DMS79 treated with DMSO at 0.1 percent for 48 hours (cell line): ENCODE data around the gene RANBP3L.
"Not testable (repeated sequence)": the region's sequence is repeated elsewhere in the genome, so short reads cannot be mapped to it uniquely, and the experiment has no call there.

ENCODE experiments used
- DNase-seq: peaks from one replicate; lab custom pipeline; 2025; lab: John Stamatoyannopoulos, UW

The RANBP3L gene

DNA sequence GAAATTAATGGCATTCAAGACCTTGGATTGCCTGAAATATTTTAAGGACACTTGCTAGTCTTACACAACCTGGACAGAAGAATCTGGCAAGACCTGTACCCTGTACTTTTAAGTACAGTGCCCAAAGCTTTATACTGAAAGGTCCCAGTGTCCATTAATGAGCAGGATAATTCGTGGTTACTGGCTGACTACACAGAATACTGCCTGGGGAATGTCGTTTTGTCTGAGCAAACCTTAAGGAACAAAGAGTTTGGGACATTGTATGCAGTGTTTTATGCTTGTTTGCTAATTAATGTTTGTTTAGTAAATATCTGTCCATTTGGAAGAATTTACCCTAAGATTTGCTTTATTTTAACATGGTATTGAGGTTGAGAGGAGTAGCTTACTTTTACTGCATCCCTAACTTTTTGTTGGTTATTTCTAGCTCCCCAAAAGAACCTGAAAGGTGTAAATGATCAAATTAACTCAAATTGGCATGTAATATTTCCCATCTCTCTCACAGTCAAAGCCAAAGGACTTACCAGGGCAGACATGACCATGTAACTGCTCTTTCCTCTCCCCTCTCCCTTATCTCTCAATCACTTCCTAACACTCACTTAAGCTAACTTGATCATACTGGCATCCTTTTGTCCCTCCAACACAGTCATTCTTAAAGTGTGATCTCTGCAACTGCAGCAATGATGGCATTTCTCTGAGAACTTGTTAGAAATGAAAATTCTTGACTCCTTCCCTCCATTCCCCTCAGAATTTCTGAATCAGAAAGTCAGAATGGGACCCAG, 15.7 kb downstream of the RANBP3L start:
- no peak for DNase-seq

- DNase-seq: not testable (repeated sequence)
Observed at GRCh38 chr5:36283775-36284174, 17.9 kb downstream of the RANBP3L start.

- DNase-seq: no peak
Observed at GRCh38 chr5:36281626-36282025, 20.1 kb downstream of the RANBP3L start.

- DNase-seq: no peak
Observed at GRCh38 chr5:36279054-36279698, 22.5 kb downstream of the RANBP3L start.

GRCh38 chr5:36277521-36278176, 24.1 kb downstream of the RANBP3L start:
- DNase-seq: no peak

DNA sequence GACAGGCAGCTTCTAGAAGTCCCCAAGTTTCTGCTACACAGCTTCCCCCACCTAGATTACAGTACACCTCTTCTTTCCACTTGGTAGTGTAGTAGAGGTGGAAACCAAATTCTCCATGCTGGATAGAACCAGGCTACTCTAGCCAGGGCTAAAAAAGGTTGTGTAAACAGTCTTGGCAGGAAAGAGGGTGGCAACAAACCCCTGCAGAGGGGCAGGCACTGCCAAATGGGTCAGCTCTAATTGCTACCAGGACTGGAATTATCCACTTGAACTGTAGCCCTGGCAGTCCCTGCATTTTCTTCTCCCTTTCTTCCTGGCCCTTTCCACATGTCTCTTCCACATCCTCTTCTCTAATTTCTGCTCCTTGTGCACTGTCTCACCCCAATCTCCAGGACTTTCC, 24.8 kb downstream of the RANBP3L start:
- DNase-seq: no peak

DNA sequence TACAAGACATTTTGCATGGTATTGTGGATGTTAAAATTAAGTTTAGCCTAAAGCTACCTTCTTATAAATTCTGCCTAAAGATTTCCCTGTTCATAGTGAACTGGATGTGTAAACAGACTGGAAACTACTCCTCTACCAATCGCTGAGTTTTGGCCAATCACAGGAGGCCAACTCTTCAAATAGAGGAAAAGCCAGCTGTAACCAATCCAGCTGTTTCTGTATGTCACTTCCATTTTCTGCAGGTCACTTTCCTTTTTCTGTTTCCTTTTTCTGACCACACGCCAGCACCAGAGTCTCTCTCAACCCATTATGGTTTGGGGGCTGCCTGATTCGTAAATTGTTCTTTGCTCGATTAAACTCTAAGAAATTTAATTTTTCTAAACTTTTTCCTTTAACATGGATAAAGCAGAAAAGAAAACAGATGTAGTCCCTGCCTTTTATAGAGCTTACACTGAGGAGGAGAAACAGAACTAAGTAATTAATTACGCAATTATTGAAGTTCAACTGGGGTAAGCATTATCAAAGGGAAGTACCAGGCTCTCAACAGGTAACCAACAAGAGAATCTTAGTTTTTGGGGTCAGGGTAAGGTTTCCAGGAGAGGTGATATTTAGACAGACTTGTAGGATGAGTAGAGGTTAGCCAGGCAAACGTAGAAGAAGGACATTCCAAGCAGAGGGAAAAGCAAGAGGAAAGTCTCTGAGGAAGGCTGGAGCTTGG, 27.7 kb downstream of the RANBP3L start:
- no peak for DNase-seq

- DNase-seq: no peak
Observed at GRCh38 chr5:36272136-36272690, 29.5 kb downstream of the RANBP3L start.

DNA sequence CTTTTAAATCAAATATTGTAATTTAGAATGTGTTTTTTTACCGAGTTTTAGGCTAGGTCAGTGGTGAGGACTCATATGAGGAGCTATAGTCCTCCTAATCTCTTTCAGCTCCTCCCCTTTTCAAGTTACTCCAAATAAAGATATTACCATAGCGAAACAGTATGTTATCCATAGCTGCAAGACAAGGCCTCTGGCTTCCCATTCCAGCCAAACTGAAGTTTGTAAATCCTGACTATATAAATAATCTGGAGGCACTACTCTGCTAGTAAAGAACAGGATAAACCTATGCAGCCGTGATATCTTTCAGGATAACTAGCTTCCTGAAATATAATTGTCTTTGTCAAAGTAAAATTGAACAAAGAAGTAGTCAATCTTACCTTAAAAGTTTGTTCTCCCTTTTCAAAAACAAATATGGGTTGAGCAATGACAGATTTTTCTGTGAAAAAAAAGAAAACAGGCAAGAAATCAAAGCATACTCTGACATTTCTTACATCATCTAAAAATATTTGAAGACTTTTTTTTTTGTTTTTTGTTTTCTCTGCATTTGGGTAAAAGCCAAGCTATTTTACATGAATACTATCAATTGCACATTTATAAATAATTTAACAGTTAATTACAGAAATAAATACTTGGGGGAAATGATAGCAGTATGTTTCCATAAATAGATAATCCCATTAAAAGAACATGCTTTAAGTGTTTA, 30.7 kb downstream of the RANBP3L start:
- no peak for DNase-seq

DNA sequence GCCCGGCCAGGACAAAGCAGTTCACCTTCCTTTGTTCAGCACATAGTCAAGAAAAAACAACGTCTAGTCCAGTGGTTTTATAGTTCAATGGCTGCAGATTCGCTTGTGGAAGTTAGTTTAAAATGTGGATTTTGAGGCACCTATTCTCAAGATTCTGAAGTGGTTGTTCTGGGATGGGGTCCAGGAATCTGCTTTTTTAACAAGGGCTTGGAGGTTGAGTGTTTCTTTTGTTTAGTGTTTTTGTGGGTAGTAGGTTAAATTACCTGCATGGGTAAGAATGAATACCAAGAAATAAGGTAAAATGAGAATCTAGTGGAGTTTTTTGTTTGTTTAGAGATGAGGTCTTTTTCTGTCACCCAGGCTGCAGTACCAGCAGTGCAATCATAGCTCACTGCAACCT, 31.5 kb downstream of the RANBP3L start:
- DNase-seq: peak; percentile 91

GRCh38 chr5:36269478-36269877, 32.2 kb downstream of the RANBP3L start:
- peak; percentile 51 for DNase-seq

DNA sequence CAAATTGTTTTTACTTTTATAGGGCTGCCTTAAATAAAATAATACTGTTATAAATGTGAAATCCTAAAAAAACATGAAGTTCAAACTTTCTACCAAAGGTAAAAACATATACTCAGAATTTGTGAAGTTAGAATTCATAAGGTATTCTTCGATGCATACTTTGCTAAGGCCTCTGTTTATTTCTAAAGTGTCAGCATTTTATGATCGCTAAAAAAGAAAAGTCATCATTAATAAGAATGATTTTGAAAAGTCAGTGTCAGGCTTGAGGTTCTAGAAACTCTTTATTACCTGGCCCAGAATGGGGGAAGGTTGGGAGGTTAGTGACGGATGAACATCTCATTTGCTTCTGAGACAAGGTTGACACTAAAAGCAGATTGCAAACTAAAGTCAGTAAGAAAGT, 33.8 kb downstream of the RANBP3L start:
- DNase-seq: no peak

DNA sequence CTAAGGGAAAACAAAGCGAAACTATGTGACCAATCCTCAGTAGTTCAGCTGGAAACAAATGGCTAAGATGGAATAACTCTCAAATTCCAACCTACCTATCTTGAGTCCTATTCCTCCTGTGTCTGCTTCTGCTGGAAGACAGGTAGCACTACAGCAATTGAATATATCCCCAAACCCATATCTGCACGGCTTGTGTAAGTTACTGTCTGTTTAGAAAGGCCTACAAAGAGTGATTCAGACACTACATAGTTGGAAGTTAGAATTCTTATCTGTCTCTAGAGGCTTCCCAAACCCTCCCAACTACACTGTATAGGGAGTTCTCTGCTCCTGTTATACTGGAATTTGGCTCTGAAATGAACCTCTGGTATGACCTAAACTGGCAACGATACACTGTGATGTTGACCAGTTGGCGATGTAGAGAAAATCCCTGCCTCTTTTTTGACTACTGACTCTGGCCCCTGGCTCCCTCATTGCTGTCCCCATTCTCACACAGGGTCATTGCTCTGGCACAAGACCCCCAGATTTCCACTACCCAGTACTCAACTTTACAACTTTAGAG, 37.4 kb downstream of the RANBP3L start:
- no peak for DNase-seq

GRCh38 chr5:36261186-36261585, 40.5 kb downstream of the RANBP3L start:
- DNase-seq: no peak

- no peak for DNase-seq
Observed at GRCh38 chr5:36253575-36253974, 48.1 kb downstream of the RANBP3L start.

DNA sequence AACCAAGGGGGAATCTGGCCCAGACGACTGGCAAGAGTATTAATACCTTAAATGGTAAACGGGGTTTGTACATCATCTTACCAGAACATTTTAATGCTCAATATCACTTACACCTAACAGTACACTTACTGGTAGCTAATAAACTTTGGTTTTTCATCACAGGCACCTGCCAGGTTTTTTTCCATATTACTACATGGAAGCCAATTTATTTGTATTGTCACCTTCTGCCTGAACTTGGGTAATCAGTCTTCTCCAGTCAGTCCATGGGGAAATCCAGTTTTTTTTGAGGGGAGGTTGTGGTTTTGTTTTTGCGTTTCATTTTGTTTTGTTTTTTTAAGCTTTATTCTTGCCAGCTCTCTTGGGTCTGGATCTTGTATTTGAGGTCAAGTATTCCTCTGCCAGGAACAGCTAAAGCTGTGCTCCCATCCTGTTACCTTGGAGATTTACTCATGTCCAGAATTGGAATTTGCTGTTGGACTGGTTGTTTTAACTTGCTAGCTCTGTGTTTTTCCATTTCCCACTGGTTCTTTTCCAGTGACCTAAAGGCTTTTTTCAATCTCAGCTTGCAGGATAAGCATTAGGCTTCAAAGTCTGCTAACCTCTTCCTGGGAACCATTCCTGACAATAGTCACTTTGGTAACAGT, 48.9 kb downstream of the RANBP3L start:
- DNase-seq: no peak

GRCh38 chr5:36251218-36251617, 50.5 kb downstream of the RANBP3L start:
- no peak for DNase-seq

DNA sequence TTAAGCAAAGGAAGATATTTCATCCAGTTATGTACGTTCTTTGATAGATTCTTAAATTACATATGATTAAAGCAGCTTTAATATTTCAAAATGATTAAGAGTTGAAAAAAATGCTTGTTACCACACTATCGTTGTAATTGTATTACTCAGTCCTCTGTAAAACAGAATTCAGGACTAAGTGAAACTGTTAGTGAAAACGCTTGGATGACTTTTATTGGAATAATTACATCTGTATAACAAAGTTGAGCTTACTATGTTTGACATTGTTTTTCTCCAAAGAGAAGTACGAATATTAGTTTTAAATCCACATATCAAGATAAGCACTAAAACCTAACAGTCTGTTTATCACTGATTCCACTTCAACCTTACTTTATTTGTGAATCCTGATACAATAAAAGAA, 51.3 kb downstream of the RANBP3L start:
- DNase-seq: no peak

GRCh38 chr5:36246036-36246800, 55.5 kb downstream of the RANBP3L start:
- no peak for DNase-seq

DNA sequence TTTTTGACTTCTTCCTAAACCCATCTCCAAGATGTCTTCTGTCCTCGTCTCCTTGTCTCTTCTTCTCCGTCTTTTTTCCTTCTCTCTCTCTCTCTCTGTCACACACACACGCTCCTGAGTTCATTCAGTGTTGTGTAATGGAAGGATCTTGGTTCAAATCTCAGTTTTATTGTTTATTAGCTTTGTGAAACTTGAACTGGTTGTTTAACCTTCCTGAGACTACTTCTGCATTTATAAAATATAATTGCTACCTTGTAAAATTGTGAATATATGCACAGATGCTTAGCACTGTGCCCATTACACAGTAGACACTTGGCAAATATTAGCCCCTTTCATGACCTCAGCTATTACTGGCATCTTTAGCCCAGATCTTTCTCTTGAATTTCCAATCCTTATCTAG, 57.6 kb downstream of the RANBP3L start:
- DNase-seq: no peak
